ENCODE measurements around the gene EBI3.
"Not testable (repeated sequence)": the region's sequence is repeated elsewhere in the genome, so short reads cannot be mapped to it uniquely, and the experiment has no call there.

DNA sequence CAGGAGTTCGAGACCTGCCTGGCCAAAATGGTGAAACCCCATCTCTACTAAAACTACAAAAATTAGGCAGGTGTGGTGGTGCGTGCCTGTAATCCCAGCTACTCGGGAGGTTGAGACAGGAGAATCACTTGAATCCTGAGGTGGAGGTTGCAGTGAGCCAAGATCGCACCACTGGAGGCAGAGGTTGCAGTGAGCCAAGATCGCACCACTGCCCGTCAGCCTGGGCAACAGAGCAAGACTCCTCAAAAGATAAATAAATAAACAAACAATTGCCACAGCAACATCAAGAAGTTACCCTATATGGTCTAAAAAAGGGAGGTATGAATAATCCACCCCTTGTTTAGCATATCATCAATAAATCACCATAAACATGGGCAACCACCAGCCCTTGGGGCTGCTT lies 16.6 kb downstream of the EBI3 start:
- TF ChIP-seq, protein P1, sequence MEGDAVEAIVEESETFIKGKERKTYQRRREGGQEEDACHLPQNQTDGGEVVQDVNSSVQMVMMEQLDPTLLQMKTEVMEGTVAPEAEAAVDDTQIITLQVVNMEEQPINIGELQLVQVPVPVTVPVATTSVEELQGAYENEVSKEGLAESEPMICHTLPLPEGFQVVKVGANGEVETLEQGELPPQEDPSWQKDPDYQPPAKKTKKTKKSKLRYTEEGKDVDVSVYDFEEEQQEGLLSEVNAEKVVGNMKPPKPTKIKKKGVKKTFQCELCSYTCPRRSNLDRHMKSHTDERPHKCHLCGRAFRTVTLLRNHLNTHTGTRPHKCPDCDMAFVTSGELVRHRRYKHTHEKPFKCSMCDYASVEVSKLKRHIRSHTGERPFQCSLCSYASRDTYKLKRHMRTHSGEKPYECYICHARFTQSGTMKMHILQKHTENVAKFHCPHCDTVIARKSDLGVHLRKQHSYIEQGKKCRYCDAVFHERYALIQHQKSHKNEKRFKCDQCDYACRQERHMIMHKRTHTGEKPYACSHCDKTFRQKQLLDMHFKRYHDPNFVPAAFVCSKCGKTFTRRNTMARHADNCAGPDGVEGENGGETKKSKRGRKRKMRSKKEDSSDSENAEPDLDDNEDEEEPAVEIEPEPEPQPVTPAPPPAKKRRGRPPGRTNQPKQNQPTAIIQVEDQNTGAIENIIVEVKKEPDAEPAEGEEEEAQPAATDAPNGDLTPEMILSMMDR (IDR thresholded peaks at IDR 0.05): not testable (repeated sequence)
- TF ChIP-seq EZH2phosphoT487, EZH2 (IDR thresholded peaks at IDR 0.05): not testable (repeated sequence)

Data from neural progenitor cell (in vitro differentiated cells).